GM18858 (cell line): ENCODE data around the gene ISOC1.

Experiments
- ATAC-seq: cut with Tn5 transposase; IDR thresholded peaks from one replicate; pipeline ENCODE4 v1.9.1; 2021; ENCODE audit not compliant: unreplicated experiment

The ISOC1 gene

GRCh38 chr5:129094087-129094923 is at the start of gene ISOC1:
TSS of gene ISOC1 (plus strand) at chr5:129094749. CDS start at chr5:129094767, 18 bp downstream.
- ATAC-seq: peak; percentile 81

- no peak for ATAC-seq
These were observed 48.4 kb upstream of the ISOC1 start for GRCh38 chr5:129046151-129046550.

GRCh38 chr5:129048509-129048908 is 46.0 kb upstream of the ISOC1 start:
- ATAC-seq: no peak

- no peak for ATAC-seq
These were observed 45.3 kb upstream of the ISOC1 start for GRCh38 chr5:129049126-129049799.

- no peak for ATAC-seq
These were observed 43.3 kb upstream of the ISOC1 start for GRCh38 chr5:129051283-129051682.

GRCh38 chr5:129053438-129053837 is 41.1 kb upstream of the ISOC1 start:
- no peak for ATAC-seq

GRCh38 chr5:129057329-129057728 is 37.2 kb upstream of the ISOC1 start:
- ATAC-seq: no peak

- ATAC-seq: no peak
These were observed 32.7 kb upstream of the ISOC1 start for GRCh38 chr5:129061849-129062248.

GRCh38 chr5:129063483-129064113 is 31.0 kb upstream of the ISOC1 start:
- ATAC-seq: no peak

GRCh38 chr5:129065721-129066120 is 28.8 kb upstream of the ISOC1 start:
- ATAC-seq: no peak

- ATAC-seq: no peak
These were observed 26.8 kb upstream of the ISOC1 start for GRCh38 chr5:129067745-129068144.

- no peak for ATAC-seq
These were observed 25.3 kb upstream of the ISOC1 start for GRCh38 chr5:129069292-129069691.

GRCh38 chr5:129073111-129073510 is 21.4 kb upstream of the ISOC1 start:
- no peak for ATAC-seq

- ATAC-seq: no peak
These were observed 19.6 kb upstream of the ISOC1 start for GRCh38 chr5:129074903-129075302.

GRCh38 chr5:129077433-129078075 is 17.0 kb upstream of the ISOC1 start:
- ATAC-seq: no peak

- ATAC-seq: no peak
These were observed 16.3 kb upstream of the ISOC1 start for GRCh38 chr5:129078247-129078646.

- ATAC-seq: no peak
These were observed 15.9 kb upstream of the ISOC1 start for GRCh38 chr5:129078660-129079059.

- no peak for ATAC-seq
These were observed 15.1 kb upstream of the ISOC1 start for GRCh38 chr5:129079496-129079895.

GRCh38 chr5:129080766-129081165 is 13.8 kb upstream of the ISOC1 start:
- ATAC-seq: no peak

- no peak for ATAC-seq
These were observed 12.1 kb upstream of the ISOC1 start for GRCh38 chr5:129082225-129083136.
